DOHH2 (cell line): ENCODE results near the gene ANKRD9.

Experiments
- H3F3A ChIP-seq: fragments of 200-600 bp; sonication (generic), shearing (Covaris generic); 2 replicates; pipeline ENCODE4 v1.6.0; 2016; ENCODE audit warnings: antibody characterized with exemption, mild to moderate bottlenecking; ENCODE audit not compliant: control insufficient read depth, insufficient read depth
- H3K27ac ChIP-seq: fragments of 200-600 bp; sonication (generic); 2 replicates; pipeline ENCODE4 v1.5.1; 2014; ENCODE audit warnings: low read depth, mild to moderate bottlenecking, low read length, moderate library complexity
- H3K27me3 ChIP-seq: fragments of 200-600 bp; sonication (generic); 2 replicates; pipeline ENCODE4 v1.6.1; 2014; ENCODE audit warnings: mild to moderate bottlenecking, low read length, mixed read lengths; ENCODE audit not compliant: control insufficient read depth
- H3K36me3 ChIP-seq: fragments of 200-600 bp; sonication (generic); 2 replicates; pipeline ENCODE4 v1.6.1; 2014; ENCODE audit warnings: mild to moderate bottlenecking, low read length, moderate library complexity, mixed read lengths; ENCODE audit not compliant: control insufficient read depth
- H3K4me1 ChIP-seq: fragments of 200-600 bp; sonication (generic); 2 replicates; pipeline ENCODE4 v1.6.1; 2014; ENCODE audit warnings: mild to moderate bottlenecking, low read length, mixed read lengths; ENCODE audit not compliant: control insufficient read depth
- H3K4me2 ChIP-seq: fragments of 200-600 bp; sonication (generic); 2 replicates; pipeline ENCODE4 v1.6.0; 2014; ENCODE audit warnings: mild to moderate bottlenecking, low read length, moderate library complexity
- H3K4me3 ChIP-seq: fragments of 200-600 bp; sonication (generic); 2 replicates; pipeline ENCODE4 v1.5.1; 2014; ENCODE audit warnings: mild to moderate bottlenecking, low read length, mixed read lengths
- H3K79me2 ChIP-seq: fragments of 200-600 bp; sonication (generic); 2 replicates; pipeline ENCODE4 v1.6.1; 2014; ENCODE audit warnings: mild to moderate bottlenecking, low read length, mixed read lengths; ENCODE audit not compliant: control insufficient read depth
- H3K9me2 ChIP-seq: fragments of 200-600 bp; sonication (generic); replicated peaks from 2 replicates; pipeline ENCODE4 v1.6.1; 2014; ENCODE audit warnings: mild to moderate bottlenecking, low read length, mixed read lengths; ENCODE audit not compliant: control insufficient read depth
- H3K9me3 ChIP-seq: fragments of 200-600 bp; sonication (generic); 2 replicates; pipeline ENCODE4 v1.6.1; 2014; ENCODE audit warnings: antibody characterized with exemption, low read length, mixed read lengths; ENCODE audit not compliant: control insufficient read depth, insufficient read depth
- H4K20me1 ChIP-seq: fragments of 200-600 bp; sonication (generic); 2 replicates; pipeline ENCODE4 v1.6.0; 2014; ENCODE audit warnings: low read depth, mild to moderate bottlenecking, antibody characterized with exemption, low read length, moderate library complexity; ENCODE audit not compliant: control insufficient read depth, insufficient read depth
- CTCF ChIP-seq: fragments of 200-600 bp; sonication (generic); IDR thresholded peaks from one replicate; pipeline ENCODE4 v1.5.1; 2014; ENCODE audit warnings: antibody characterized with exemption, mild to moderate bottlenecking, low read depth, low read length; ENCODE audit not compliant: poor library complexity, severe bottlenecking
- EZH2phosphoT487 ChIP-seq: fragments of 200-600 bp; sonication (generic); IDR thresholded peaks from 2 replicates; pipeline ENCODE4 v1.6.1; 2017; ENCODE audit warnings: borderline replicate concordance, mild to moderate bottlenecking, antibody characterized with exemption, low read length, moderate library complexity, mixed read lengths

Gene ANKRD9

GRCh38 chr14:102507857-102508312, 1.7 kb downstream of the ANKRD9 start:
- Histone ChIP-seq H3K27me3 (no peaks in the 10 kb centered on the region), H3K36me3 (no peaks in the 10 kb centered on the region), H3K4me3 (no peak overlapping the region), H3K9me2 (no peaks in the 10 kb centered on the region), H3K79me2 (no peaks in the 10 kb centered on the region), H3K4me1 (peaks cover 13% of the 10 kb centered on the region), H3F3A (no peaks in the 10 kb centered on the region), H4K20me1 (no peaks in the 10 kb centered on the region), H3K27ac (no peak overlapping the region), H3K9me3 (no peaks in the 10 kb centered on the region), H3K4me2 (no peak overlapping the region)
- TF ChIP-seq CTCF (no peak), EZH2phosphoT487 (no peak)

GRCh38 chr14:102507081-102507856, 2.3 kb downstream of the ANKRD9 start:
- peaks cover 2% of the 10 kb centered on the region; the same call in 1 of the 2 replicates for H3F3A ChIP-seq
- H3K36me3 ChIP-seq = no peaks in the 10 kb centered on the region
- H3K4me3 ChIP-seq = no peak overlapping the region
- no peak overlapping the region for H3K27ac ChIP-seq
- peaks cover 13% of the 10 kb centered on the region for H3K4me1 ChIP-seq
- no peaks in the 10 kb centered on the region for H3K27me3 ChIP-seq
- H3K79me2 ChIP-seq = no peaks in the 10 kb centered on the region
- TF ChIP-seq EZH2phosphoT487 (no peak), CTCF (no peak)
- no peaks in the 10 kb centered on the region for H3K9me3 ChIP-seq
- H3K9me2 ChIP-seq = no peaks in the 10 kb centered on the region
- no peaks in the 10 kb centered on the region for H4K20me1 ChIP-seq
- H3K4me2 ChIP-seq = no peak overlapping the region

GRCh38 chr14:102506626-102506925, 3.0 kb downstream of the ANKRD9 start:
- H3K27me3 ChIP-seq = no peaks in the 10 kb centered on the region
- no peak overlapping the region for H3K4me2 ChIP-seq
- no peak overlapping the region for H3K27ac ChIP-seq
- H3K4me1 ChIP-seq = peaks cover 13% of the 10 kb centered on the region
- peaks cover 3% of the 10 kb centered on the region; the same call in 1 of the 2 replicates for H3F3A ChIP-seq
- no peaks in the 10 kb centered on the region for H3K9me3 ChIP-seq
- no peak overlapping the region for H3K4me3 ChIP-seq
- H3K9me2 ChIP-seq = no peaks in the 10 kb centered on the region
- no peaks in the 10 kb centered on the region for H3K36me3 ChIP-seq
- H4K20me1 ChIP-seq = no peaks in the 10 kb centered on the region
- TF ChIP-seq EZH2phosphoT487 = no peak
- TF ChIP-seq CTCF = no peak
- H3K79me2 ChIP-seq = no peaks in the 10 kb centered on the region
